NCI-H2196 treated with DMSO at 0.1 percent for 48 hours (cell line): ENCODE data around the gene TNS3.
"Not testable (repeated sequence)": the region's sequence is repeated elsewhere in the genome, so short reads cannot be mapped to it uniquely, and the experiment has no call there.

Experiments
- DNase-seq: peaks from one replicate; lab custom pipeline; 2025; ENCODE audit not compliant: unreplicated experiment; lab: John Stamatoyannopoulos, UW

Gene TNS3

DNA sequence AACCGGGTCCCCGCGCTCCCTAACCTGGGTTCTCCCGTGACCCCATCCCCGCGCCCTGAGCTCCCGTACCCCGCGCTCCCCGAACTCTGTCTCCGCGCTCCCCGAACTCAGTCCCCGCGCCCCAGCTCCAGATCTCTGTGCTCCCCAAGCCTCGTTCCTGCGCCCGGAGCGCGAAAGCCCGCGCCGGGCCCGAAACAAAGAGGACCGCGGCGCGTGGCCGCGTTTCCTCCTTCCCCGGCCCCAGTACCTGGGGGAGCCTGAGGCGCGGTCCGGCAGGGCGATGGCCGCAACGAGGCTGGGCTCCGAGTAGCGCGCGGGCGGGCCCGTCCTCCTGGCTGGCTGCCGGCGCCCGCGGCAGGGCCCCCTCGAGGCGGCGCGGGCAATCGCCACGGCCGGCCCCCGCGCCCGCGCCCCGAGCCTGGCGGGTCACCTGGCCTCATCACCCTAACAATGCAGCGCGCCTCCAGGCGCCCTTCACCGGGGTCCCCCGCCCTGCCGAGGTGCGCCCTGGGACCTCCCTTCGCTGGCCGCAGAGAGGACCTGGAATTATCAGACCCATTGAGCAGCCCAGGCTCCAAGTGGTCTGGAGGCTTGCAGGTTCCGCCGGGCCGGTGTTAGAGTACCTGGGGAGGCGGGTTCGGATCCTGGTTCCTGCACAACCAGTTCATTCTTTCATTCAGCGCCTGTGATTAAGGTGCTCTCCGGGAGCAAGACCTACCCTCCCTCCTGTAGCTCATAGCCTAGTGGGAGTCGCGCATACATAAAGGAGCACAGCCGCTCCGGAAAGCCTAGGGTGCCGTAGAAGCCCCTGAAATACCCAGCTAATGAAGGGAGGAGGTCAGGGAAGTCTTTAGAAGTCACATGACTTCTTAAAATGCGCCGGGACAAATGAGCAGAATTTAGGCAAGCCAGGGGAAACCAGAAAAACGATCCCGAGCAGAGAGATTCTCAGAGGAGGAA is at the start of gene TNS3:
Gene TNS3 (minus strand): TSS at position 308 of the 960 bp plus-strand sequence. CDS start 142,475 bp downstream, outside the sequence.
- DNase-seq, result no peak

DNA sequence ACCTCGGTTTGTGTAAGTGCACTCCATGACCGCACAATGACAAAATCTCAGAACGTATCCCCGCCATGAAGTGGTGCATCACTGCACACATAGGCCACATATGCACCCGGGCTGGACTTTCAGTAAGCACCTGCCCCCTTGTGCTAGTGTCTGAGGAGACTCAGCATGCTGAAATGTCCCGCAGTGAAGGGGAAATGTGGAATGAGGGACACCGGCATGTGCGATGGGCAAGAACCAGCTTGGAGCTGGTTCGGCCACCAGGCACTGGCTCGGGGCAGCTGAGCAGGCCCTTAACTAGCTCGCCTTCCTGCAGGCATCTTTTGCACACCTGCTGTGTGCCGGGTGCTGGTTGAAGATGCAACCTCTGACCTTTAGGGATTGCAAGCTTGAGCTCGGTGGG is 49.8 kb upstream of the TNS3 start:
- DNase-seq, result no peak

DNA sequence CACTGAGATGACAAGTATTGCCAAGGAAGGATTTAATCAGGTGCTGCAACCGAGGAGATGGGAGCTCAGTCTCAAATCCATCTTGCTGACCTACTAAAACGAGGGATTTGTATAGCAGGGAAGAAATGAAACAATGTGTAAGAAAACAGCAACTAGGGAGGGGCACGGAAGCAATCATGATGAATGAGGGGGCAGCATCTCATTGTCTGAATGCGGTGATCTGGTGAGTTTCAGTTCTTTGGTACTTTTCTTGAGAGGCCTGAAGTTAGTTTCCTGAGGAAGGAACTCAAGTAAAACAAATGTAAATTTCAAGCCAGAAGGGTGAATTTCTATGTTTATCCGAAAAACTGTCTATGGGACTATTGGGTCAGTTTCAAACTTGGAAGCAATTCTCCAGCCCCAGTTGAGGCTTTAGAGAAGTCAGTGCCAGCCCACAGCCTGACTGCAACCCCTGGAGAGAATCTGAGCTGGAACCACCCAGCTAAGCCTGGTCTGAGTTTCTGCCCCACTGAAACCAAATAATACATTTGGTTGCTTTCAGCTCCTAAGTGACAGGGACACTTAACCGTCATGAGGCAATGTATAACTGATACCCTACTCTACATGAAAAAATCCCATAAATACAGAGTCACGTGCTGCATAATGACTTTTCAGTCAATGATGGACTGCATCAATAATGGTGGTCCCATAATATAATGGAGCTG is 45.8 kb upstream of the TNS3 start:
- no peak for DNase-seq

DNA sequence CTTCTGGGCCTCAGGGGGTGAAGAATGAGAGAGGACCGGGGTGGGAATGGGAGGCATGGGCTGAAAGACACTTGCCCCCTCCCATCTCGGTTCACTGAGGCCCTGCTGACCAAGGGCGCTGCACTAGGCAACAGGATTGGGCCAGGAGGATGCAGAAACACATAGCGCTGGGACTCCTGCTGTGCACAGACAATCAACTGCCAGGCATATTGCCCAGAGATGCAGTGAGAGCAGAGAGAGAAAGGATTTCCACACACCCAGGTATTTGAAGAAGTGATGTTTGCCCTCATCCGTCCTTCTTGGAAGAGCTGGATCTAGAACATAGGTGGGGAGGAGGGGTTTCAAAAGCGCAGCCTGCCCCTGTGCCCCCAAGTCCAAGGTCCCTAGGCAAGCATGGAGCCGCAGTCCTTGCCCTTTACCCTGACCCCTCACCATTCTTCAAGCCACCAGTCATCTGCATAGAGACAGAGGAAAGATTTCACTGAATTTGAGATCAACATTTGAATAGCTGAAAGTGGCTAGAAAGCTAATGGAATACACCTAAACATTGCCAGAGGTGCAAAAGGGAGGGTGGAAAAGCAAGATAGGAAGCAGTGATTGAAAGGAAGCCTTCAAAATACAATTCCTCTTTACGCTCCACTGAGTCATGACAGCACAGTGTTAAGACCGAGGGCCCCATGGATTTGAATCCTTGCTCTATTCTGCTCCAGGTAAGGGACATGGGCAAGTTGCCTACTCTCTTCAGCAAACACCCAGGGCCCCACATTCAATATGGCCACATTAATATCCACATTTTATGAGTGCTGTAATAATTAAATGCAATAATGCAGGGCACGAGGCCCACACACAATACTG is 44.2 kb upstream of the TNS3 start:
- DNase-seq, result no peak

DNA sequence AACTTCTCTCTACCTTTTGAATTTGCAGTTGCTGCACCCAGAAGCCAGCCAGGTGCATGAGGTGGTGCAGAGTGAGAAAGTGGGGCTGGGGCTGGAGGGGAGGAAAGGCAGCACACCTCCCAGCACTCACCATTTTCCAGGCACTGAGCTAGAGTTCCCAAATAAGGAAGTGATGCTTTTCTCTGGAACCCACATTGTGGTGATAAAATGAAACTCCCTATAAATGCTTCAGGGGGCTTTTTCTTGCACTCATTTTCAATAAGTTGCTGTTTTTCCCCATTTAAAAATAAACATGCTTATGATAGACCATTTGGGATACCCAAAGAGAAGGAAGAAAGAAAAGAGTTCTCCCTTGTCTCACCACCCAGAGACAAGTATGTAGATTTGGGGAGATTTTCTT is 42.8 kb upstream of the TNS3 start:
- no peak for DNase-seq

DNA sequence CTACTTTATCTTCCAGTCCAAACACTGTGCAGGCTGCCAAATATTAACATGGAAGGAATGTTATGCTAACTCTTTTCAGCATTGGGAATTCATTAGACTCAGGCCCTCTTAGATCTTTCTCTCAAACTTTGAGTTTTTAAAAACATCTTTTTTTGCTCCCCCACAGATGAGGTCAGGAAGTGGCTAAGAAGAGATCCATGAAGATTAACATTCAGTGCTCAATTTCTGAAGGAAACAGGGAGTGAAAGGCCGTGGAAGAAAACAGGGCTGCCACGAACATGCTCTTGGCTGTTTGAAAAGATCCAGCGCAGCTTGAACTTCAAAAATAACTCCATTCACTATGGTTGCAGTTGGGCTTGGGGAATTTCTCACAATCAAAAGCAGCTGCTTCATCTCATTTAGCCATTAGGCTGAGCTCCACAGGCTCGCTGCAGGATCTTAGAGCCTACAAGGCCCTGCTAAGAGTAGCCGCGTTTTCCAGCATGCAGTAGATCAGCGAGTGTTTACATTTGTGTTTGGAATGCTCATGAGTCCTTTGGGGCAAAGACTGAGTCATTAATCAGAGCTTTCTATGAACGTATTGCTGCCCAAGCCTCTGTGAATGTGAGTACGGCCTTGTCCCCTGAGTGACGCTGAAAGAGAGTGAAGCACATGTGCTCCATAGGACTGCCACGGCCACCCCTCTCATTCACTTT is 41.2 kb upstream of the TNS3 start:
- DNase-seq, result no peak

DNA sequence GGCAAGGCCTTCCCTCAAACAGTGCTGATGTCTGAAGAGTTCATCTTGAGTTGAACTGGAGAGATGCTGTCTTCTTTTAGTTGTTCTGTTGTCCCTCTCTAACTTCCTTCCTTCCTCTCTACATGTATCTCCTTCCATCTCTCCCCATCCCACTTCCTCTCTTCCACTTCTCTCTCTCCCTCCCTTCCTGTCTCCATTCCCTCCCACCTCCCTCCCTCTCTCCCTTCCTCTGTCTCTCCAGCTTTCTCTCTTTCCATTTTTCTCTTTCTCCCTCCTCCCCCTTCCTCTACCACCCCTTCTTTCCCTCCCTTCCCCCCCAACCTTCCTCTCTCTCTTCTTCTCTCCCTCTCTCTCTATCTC is 40.7 kb upstream of the TNS3 start:
- no peak for DNase-seq

DNA sequence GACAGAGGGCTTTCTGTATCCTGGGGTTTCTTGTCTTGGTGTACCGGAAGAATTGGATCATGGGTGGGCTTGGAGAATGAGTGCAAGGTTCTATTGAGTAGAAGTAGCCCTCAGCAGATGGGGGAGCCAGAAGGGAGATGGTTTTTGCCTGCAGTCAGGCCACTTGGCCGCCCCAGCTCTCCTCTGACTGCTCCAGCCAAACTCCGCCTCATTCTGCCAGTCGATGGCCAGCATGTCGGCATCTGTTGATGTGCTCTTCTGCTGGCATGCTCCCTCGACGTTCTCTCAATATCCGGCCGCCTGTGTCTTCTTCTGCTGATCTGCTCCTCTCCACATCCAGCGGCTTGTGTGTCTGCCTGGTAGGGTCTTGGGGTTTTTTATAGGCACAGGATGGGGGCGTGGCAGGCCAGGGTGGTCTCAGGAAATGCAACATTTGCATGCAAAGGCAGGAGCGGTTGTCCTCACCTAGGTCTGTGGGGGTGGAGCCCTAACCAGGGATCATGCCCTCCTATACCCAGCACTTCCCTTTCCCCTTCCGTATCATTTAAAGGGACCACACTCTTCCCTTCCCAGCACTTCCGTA is 40.2 kb upstream of the TNS3 start:
- DNase-seq, result no peak

DNA sequence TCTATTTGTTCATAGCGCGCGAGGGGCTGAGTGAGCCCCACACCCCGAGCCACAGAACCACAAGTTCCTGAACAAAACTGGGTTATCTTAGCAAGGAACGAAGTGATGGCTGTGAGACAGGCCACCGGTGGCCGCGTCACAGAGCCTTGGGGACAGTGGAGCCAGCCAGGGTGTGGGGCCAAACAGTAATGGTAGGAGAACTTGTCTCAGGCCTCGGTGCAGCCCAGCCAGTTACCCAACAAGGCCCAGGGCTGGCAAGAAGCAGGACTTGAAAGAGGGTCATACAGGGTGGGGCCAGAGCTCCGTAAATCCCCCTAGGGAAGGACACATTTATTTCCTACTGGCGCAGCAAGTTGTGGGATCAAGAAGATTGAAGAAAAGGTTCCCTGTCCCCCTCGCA is 39.4 kb upstream of the TNS3 start:
- DNase-seq, result no peak

DNA sequence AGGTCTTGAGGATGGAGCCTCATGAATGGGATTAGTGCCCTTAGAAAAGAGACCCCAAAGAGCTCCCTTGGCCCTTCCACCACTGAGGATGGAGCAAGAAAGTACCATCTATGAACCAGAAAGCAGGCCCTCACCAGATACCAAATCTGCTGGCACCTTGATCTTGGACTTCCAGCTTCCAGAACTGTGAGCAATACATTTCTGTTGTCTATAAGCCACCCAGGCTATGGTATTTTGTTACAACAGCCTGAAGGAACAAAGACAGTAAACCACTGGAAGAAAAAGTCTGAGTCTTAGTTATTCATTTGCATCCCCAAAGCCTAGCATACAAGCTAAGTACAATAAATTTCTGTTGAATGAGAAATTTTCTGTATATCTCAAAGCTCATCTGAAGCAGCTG is 37.9 kb upstream of the TNS3 start:
- no peak for DNase-seq

DNA sequence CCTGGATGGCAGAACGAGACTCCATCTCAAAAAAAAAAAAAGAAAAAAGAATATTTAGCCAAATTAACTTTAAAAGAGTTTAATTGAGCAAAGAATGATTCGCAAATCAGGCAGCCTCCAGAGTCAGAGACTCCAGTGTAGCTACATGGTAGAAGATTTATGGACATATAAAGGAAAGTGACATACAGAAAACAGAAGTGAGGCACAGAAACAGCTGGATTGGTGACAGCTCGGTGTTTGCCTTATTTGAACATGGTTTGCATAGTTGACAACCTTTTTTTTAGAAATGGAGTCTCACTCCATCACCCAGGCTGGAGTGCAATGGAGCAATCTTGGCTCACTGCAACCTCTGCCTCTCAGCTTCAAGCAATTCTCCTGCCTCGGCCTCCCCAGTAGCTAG is 35.2 kb upstream of the TNS3 start:
- DNase-seq, result no peak

DNA sequence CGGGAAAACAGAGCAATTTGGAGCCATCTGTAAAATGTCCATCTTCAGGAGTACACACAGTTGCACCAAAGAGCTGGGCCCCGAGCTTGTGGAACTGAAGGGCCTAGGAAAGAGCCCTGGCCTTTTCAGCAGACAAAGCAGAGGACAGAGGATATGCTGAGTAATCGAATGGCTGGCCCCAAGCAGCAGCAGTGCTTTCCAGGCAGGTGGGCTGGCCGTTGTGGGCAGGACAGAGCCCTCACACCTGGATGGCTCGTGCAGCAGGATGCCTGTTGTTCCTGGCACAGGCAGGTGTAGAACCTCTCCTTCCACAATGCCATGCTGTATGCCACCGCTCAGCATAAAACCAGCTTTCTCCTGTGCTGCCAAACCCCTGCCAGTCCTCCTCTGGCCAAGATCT is 32.5 kb upstream of the TNS3 start:
- DNase-seq, result no peak

DNA sequence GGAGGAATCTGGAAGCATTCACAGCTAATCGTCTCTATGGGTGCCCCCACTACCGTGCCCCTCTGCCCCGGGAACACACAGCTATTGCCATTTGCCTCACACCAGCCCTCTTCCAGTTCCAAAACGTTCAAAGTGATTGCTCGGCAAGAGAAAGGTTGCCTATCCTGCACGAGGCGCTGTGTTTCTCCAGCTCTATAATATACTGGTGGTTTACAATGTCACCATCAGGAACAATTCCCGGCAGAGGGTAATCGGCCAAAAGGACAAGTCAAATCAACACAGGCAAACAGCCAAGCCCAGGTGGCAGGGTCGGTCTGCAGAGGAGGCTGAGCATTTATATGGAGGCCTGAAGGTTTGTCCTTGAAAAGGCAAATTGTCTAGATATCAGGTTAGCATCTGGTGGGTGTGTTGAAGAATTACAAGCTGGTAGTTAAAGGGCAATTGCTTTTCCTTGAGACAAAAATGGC is 29.2 kb upstream of the TNS3 start:
- DNase-seq, result no peak

DNA sequence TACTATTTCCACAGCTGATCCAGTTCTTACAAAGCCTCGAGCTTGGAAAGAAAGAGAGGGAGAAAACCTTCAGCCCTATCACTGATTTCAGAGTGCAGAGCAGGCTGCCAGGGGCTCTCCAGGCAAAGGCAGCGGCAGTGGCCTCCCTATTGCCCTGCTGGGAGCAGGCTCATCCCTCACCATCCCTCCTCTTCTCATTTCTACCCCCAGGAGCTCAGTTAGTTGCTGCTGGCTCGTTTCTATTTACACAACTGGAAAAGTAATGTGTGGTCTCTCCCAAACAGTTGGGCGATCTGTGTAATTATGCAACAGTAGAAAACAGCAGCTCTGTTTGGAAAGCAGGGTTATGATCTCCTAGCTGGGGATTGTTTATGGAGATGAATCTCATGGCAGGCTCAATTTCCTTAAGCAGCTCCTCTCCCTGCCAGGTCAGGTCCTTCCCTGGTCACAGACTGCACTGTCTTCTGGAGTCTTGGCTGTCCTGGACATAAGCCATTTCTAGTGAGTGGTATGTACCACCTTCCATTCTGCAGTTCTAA is 28.7 kb upstream of the TNS3 start:
- no peak for DNase-seq

DNA sequence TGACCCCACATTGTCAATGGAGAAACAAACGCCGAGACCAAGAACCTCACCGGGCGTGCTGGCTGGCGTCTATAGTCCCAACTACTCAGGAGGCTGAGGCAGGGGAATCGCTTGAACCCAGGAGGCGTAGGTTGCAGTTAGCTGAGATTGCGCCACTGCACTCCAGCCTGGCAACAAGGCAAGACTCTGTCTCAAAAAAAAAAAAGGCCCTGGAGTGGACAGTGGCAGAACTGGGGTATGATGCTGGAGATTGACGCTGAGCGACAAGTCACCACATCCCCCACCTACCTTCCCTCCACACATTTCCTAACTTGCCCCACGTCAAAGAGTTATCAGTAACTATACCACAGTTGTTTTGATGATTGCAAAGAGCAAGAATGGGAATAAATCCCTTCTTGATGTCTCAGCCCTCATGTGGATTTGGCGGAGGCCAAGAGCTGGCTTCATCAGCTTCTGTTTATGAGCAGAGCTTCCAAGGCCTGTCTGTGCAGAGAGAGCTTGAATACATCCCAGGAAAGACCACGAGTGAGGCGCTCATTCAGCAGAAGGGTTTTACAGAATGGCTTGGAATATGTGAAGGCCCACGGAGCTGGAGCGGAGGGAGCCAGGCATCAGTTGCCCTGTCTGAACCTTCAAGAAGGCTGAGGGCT is 28.0 kb upstream of the TNS3 start:
- DNase-seq, result no peak

DNA sequence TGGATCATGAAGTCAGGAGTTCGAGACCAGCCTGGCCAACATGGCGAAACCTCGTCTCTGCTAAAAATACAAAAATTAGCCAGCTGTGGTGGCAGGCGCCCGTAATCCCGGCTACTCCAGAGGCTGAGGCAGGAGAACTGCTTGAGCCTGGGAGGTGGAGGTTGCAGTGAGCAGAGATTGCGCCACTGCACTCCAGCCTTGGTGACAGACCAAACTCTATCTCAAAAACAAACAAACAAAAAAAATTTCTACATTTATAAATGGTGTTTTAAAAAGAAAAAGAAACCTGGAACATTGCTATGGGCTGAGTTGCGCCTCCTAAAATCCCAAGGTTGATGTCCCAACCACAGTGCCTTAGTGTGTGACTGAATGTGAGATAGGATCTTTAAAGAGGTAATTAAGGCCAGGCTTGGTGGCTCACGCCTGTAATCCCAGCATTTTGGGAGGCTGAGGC is 24.7 kb upstream of the TNS3 start:
- DNase-seq, result not testable (repeated sequence)

DNA sequence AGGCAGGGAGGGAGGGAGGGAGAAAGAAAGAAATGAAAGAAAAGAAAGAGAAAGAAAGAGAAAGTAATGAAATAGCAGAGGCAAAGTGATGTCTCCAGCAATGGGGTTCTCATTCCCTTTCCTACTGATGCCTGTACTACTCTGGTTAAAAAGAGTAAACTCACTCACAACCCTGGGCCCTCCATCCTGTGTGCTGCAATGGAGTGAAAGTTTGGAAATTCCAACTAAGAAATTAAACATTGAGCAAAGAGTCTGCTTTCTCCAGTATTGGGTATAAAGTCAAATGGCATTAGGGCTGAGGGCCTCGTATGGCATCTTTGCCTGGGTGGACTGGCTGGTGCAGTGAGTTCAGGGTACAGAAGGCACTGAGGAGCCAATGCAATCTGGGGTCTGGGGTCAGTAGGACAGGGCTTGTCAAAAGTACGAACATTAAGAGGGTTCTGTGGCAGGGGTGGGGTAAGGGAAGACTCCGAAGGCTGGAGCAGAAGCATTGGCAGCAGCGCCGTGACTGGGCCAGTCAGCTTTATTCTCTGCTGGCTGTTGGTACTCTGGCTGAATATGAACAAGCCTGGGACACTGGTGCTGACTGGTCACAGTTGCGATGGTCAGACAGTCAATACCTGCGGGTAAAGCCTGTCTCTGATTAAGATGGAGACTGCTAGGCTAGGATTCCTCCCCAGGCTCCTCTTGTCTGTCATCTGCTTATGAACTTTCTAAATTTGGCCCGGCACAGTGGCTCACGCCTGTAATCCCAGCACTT is 24.1 kb upstream of the TNS3 start:
- no peak for DNase-seq

DNA sequence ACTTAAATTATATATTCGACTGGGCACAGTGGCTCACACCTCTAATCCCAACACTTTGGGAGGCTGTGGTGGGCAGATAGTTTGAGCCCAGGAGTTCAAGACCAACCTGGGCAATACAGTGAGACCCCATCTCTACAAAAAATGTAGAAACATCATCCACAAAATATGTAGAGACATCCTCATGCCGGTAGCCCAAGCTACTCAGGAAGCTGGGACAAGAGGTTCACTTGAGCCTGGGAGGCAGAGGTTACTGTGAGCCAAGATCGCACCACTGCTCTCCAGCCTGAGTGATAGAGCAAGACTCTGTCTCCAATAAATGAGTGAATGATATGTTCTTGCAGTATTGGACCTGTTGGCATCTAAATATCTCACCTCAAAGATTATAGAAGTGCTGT is 22.6 kb upstream of the TNS3 start:
- DNase-seq, result no peak
